H1 (cell line): ENCODE data around the gene GALT. TPM values are rescaled to one million over a fixed set of nuclear protein-coding genes. Genes with fewer than 3 reads are reported as not detected.

Experiments
- HDAC6 ChIP-seq: IDR thresholded peaks from one replicate; pipeline ENCODE4 v1.7.1; 2012; ENCODE audit warnings: low read depth, mild to moderate bottlenecking, inconsistent platforms, low read length, moderate library complexity
- polyA plus RNA-seq, 7 experiments: library from polyadenylated mRNA; depleted of rRNA in 3 of 7; stranded (reverse) in 5 of 7; unstranded in 2 of 7; fragments of >200 nt in 5 of 7; fragments of 200-250 nt in 2 of 7; gene quantifications; 1 replicate in 5 of 7; 2 replicates in 1 of 7; 4 replicates in 1 of 7; pipeline versions ENCODE4 v1.2.1 to v1.2.3, GENCODE V29; 2011 to 2013; ENCODE audit warnings: missing spikeins in 2 of 7, mixed read lengths in 2 of 7
- total RNA-seq: library from RNA; stranded (reverse); fragmentation: NEBNext Ultra II Directional; extraction: Animal tissue kit (Norgen Biotek cat#: 25700); gene quantifications from 2 replicates; pipeline ENCODE4 v1.2.1, GENCODE V29; 2021

GALT gene
- total and polyA plus RNA-seq, 2 of the 8 experiments (the other 6 are each of a cell fraction or from before 2014, with no cell fraction given): 21.9 to 50.6 TPM

DNA sequence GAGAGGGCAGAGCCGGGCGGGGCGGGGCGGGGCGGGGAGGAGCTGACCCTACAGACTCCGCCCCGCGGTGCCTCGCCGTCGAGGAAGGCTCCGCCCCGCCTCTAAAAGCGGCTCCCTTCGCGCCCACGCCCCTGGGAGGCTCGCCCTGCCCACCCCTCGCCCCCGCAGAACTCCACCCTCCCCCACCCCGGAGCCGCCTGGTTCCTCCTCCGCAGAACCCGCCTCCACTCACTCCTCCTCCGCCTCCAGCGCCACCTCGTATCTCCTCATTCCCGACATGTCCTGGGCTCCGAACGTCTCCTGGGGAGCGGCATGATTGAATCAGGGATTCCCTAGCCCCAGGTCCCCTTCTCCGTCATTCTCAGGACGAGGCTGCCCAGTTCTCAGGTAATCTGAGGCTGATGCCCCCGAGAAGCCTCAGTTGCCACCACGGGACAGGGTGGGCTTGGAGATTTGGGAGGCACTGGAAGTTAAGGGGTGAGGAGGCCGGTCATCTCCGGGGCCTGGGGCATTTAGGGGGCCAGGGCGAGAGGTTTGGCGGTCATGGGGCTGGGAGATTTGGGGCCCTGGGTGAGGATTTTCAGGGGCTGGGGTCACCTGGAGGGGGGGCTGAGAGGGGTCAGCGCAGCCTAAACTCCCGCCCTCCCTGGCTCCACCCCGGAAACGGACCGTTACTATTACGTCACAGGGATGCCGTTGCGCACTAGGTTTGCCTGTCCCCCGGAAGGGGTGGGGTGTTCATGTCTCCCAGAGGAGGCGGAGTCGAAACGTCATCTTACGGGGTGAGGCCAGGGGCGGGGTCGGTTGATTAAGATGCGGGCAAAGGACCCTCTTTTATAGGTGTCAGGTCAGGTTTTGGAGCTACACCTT, 19.1 kb downstream of the GALT start (continued):
- TF ChIP-seq HDAC6: no peak
